CD4-positive, alpha-beta memory T cell (primary cell): ENCODE results near the gene ZBTB16. TPM values are rescaled to one million over a fixed set of nuclear protein-coding genes. Genes with fewer than 3 reads are reported as not detected.
A peak's percentile ranks its signal among the peaks of the same experiment; 100 is the strongest.

Experiments used
- CTCF ChIA-PET: fragments of 350-600 bp; sonication (Branson Sonifier 250); formaldehyde crosslinking; loops from one replicate; lab custom pipeline; 2021; ENCODE audit warnings: inconsistent platforms; ENCODE audit not compliant: partially characterized antibody; lab: Charles Lee
- POLR2A ChIA-PET: fragments of 350-600 bp; sonication (Branson Sonifier 250); formaldehyde crosslinking; loops from one replicate; lab custom pipeline; 2021; ENCODE audit not compliant: partially characterized antibody; lab: Charles Lee
- DNase-seq, 5 donors: peaks; one replicate each; pipeline versions ENCODE4 v3.0.0 to v3.0.0-alpha.2; 2020 to 2022; ENCODE audit warnings: mixed read lengths in 1 of 5
- H3K27ac ChIP-seq: one replicate; pipeline ENCODE4 v1.7.0; 2013; ENCODE audit warnings: low read depth, low read length
- H3K27me3 ChIP-seq: 2 replicates; pipeline ENCODE4 v1.7.0; 2013; ENCODE audit warnings: mild to moderate bottlenecking, low read length, moderate library complexity; ENCODE audit not compliant: insufficient read depth
- H3K36me3 ChIP-seq: 2 replicates; pipeline ENCODE4 v1.7.0; 2013; ENCODE audit warnings: mild to moderate bottlenecking, low read length, moderate library complexity; ENCODE audit not compliant: insufficient read depth
- H3K4me1 ChIP-seq: 2 replicates; pipeline ENCODE4 v1.7.0; 2013; ENCODE audit warnings: mild to moderate bottlenecking, low read length, moderate library complexity; ENCODE audit not compliant: insufficient read depth
- H3K4me3 ChIP-seq, 2 donors: one replicate each; pipeline ENCODE4 v1.7.0; 2013; ENCODE audit warnings: low read length in 2 of 2, mild to moderate bottlenecking in 1 of 2
- H3K9me3 ChIP-seq, 2 donors: one replicate each; pipeline ENCODE4 v1.7.0; 2013; ENCODE audit warnings: low read length in 2 of 2, control low read depth in 1 of 2; ENCODE audit not compliant: control insufficient read depth in 1 of 2
- H3K27ac Mint-ChIP-seq, 7 donors: one replicate each; pipeline ENCODE4 v1.8.0; 2020 to 2021; ENCODE audit warnings: mixed read lengths in 7 of 7, mild to moderate bottlenecking in 6 of 7, inconsistent platforms in 3 of 7, moderate library complexity in 3 of 7
- H3K27me3 Mint-ChIP-seq, 2 donors: one replicate each; pipeline ENCODE4 v1.8.0; 2020 to 2021; ENCODE audit warnings: mixed read lengths in 2 of 2
- H3K36me3 Mint-ChIP-seq, 2 donors: one replicate each; pipeline ENCODE4 v1.8.0; 2020 to 2021; ENCODE audit warnings: mixed read lengths in 2 of 2, inconsistent platforms in 1 of 2, mild to moderate bottlenecking in 1 of 2
- H3K4me1 Mint-ChIP-seq, 4 donors: one replicate each; pipeline ENCODE4 v1.8.0; 2020 to 2021; ENCODE audit warnings: mixed read lengths in 4 of 4, mild to moderate bottlenecking in 1 of 4
- H3K4me3 Mint-ChIP-seq, 8 donors: one replicate each; pipeline ENCODE4 v1.8.0; 2020 to 2021; ENCODE audit warnings: mixed read lengths in 8 of 8, mild to moderate bottlenecking in 7 of 8, moderate library complexity in 6 of 8, inconsistent platforms in 3 of 8
- H3K9me3 Mint-ChIP-seq, 8 donors: one replicate each; pipeline ENCODE4 v1.8.0; 2020 to 2021; ENCODE audit warnings: mixed read lengths in 8 of 8, mild to moderate bottlenecking in 5 of 8, inconsistent platforms in 3 of 8, moderate library complexity in 1 of 8
- intact Hi-C: fragments of 100-400 bp; cut with micrococcal nuclease; formaldehyde crosslinking; loops from one replicate; pipeline ENCODE4 v1.15.1; 2023
- polyA plus RNA-seq, 2 donors: library from polyadenylated mRNA; unstranded; fragments of 300-500 nt; fragmentation: Illumina TruSeq; gene quantifications; one replicate each; pipeline ENCODE4 v1.2.3, GENCODE V29; 2021
- total RNA-seq, 2 experiments: library from RNA; stranded (reverse); gene quantifications; one replicate each; pipeline ENCODE4 v1.2.3, GENCODE V29; 2021

ZBTB16 gene
- total and polyA plus RNA-seq, 4 experiments from 2014 or later, result 5.6 to 28.4 (median 8.6) TPM

DNA sequence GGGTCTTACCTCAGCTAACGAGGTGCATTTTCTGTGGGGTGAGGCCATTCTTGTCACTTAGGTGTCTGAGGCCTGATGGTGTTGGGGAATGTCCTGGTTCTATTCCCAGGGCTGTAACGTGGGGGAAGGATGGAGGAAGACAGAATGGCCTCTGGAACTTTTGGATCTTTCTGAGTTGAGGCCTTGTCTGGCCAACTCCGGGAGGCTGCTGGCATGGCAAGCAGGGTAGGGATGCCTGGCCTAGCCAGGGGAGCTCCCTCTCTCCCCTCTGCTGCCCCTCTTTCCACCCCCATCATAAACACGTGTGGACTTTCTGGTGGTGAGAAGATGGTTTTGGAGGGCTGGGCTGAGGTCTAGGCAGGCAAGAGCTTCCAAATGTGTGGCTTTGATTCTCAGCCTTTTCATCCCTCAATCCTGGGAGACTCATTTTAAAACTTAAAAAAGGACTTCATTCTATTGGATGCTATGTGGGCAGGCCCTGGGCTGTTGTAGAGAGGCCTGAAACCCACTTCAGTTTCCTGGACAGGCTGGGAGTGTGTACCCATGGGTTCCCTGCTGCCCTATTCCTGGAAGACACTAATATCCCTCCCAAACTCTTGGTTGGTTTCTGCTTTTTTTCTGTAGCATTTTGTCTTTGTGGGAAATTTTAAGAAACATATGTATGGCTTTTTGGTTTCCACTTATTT lies 30.9 kb downstream of the ZBTB16 start:
- DNase-seq, result no peak
- Histone ChIP-seq H3K9me3 (no peaks in the 10 kb centered on the region), H3K27ac (no peak overlapping the region), H3K27me3 (no peaks in the 10 kb centered on the region), H3K4me3 (no peak overlapping the region), H3K4me1 (peaks cover 18% of the 10 kb centered on the region), H3K36me3 (no peaks in the 10 kb centered on the region)
- Mint-ChIP-seq H3K27me3 (no peaks in the 10 kb centered on the region), H3K36me3 (no peaks in the 10 kb centered on the region), H3K4me1 (peaks cover 12 to 40% (median 28%) of the 10 kb centered on the region in 4 donors), H3K9me3 (no peaks in the 10 kb centered on the region), H3K4me3 (no peak overlapping the region), H3K27ac (peak overlapping the region in 1 of 7 donors; percentile 78)
- intact Hi-C loops, result no loop called here
- ChIA-PET POLR2A (no interaction called here), CTCF (no interaction called here)

DNA sequence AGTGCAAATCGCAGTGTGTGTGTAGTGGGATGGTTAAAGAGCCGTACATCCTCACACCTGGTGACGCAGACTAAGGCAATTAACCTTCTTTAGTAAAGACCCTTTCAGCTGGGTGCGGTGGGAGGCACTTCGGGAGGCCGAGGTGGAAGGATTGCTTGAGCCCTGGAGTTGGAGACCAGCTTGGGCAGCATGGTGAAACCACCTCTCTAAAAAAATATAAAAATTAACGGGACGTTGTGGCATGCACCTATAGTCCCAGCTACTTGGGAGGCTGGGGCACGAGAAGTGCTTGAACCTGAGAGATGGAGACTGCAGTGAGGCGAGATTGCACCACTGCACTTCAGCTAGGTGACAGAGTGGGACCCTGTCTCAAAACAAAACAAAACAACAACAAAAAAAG lies 31.5 kb downstream of the ZBTB16 start:
- no peaks in the 10 kb centered on the region for H3K27me3 ChIP-seq
- H3K36me3 ChIP-seq, result no peaks in the 10 kb centered on the region
- ChIA-PET POLR2A (no interaction called here), CTCF (no interaction called here)
- peaks cover 12 to 40% (median 26%) of the 10 kb centered on the region in 4 donors for H3K4me1 Mint-ChIP-seq
- no peak overlapping the region for H3K27ac ChIP-seq
- H3K9me3 ChIP-seq, result no peaks in the 10 kb centered on the region
- no peak overlapping the region for H3K4me3 ChIP-seq
- no peaks in the 10 kb centered on the region for H3K36me3 Mint-ChIP-seq
- no peaks in the 10 kb centered on the region for H3K9me3 Mint-ChIP-seq
- peaks cover 17% of the 10 kb centered on the region for H3K4me1 ChIP-seq
- peak overlapping the region in 2 of 7 donors; percentile 53 to 68 for H3K27ac Mint-ChIP-seq
- no peak overlapping the region for H3K4me3 Mint-ChIP-seq
- DNase-seq, result no peak
- intact Hi-C loops, result no loop called here
- H3K27me3 Mint-ChIP-seq, result no peaks in the 10 kb centered on the region

- DNase-seq, result no peak
- CTCF ChIA-PET, result no interaction called here
These were observed 32.2 kb downstream of the ZBTB16 start for GRCh38 chr11:114091516-114092397.

GRCh38 chr11:114092478-114092877 lies 33.0 kb downstream of the ZBTB16 start:
- H3K4me3 Mint-ChIP-seq, result no peak overlapping the region

More at GRCh38 chr11:114091516-114092397, 32.2 kb downstream of the ZBTB16 start:
- no peaks in the 10 kb centered on the region for H3K36me3 Mint-ChIP-seq
- H3K27me3 Mint-ChIP-seq, result no peaks in the 10 kb centered on the region
- no peak overlapping the region for H3K27ac ChIP-seq
- H3K9me3 ChIP-seq, result no peaks in the 10 kb centered on the region
- H3K27ac Mint-ChIP-seq, result no peak overlapping the region
- H3K4me3 ChIP-seq, result no peak overlapping the region
- H3K36me3 ChIP-seq, result no peaks in the 10 kb centered on the region
- POLR2A ChIA-PET, result no interaction called here
- no peak overlapping the region for H3K4me3 Mint-ChIP-seq
- H3K27me3 ChIP-seq, result no peaks in the 10 kb centered on the region
- H3K9me3 Mint-ChIP-seq, result no peaks in the 10 kb centered on the region
- peaks cover 10 to 35% (median 23%) of the 10 kb centered on the region in 4 donors for H3K4me1 Mint-ChIP-seq
- intact Hi-C loops, result no loop called here
- peaks cover 9% of the 10 kb centered on the region for H3K4me1 ChIP-seq

GRCh38 chr11:114092953-114093352 lies 33.4 kb downstream of the ZBTB16 start:
- ChIA-PET POLR2A (no interaction called here), CTCF (no interaction called here)
- Histone ChIP-seq H3K36me3 (no peaks in the 10 kb centered on the region), H3K9me3 (no peaks in the 10 kb centered on the region), H3K27ac (no peak overlapping the region), H3K4me1 (no peaks in the 10 kb centered on the region), H3K4me3 (no peak overlapping the region), H3K27me3 (no peaks in the 10 kb centered on the region)
- intact Hi-C loops, result no loop called here
- Mint-ChIP-seq H3K36me3 (no peaks in the 10 kb centered on the region), H3K27me3 (no peaks in the 10 kb centered on the region), H3K4me1 (peaks cover 2 to 27% (median 14%) of the 10 kb centered on the region in 4 donors), H3K27ac (peak overlapping the region in 2 of 7 donors; percentile 42 to 55), H3K4me3 (no peak overlapping the region), H3K9me3 (no peaks in the 10 kb centered on the region)
- DNase-seq, result no peak

More at GRCh38 chr11:114092478-114092877, 33.0 kb downstream of the ZBTB16 start:
- H3K36me3 ChIP-seq, result no peaks in the 10 kb centered on the region
- Mint-ChIP-seq H3K4me1 (peaks cover 3 to 32% (median 18%) of the 10 kb centered on the region in 4 donors), H3K9me3 (no peaks in the 10 kb centered on the region), H3K36me3 (no peaks in the 10 kb centered on the region), H3K27ac (peak overlapping the region in 1 of 7 donors; percentile 55), H3K27me3 (no peaks in the 10 kb centered on the region)
- H3K4me1 ChIP-seq, result peaks cover 2% of the 10 kb centered on the region
- no peak for DNase-seq
- no peaks in the 10 kb centered on the region for H3K27me3 ChIP-seq
- no peak overlapping the region for H3K27ac ChIP-seq
- H3K9me3 ChIP-seq, result no peaks in the 10 kb centered on the region
- CTCF ChIA-PET, result no interaction called here
- no peak overlapping the region for H3K4me3 ChIP-seq
- intact Hi-C loops, result no loop called here
- POLR2A ChIA-PET, result no interaction called here

DNA sequence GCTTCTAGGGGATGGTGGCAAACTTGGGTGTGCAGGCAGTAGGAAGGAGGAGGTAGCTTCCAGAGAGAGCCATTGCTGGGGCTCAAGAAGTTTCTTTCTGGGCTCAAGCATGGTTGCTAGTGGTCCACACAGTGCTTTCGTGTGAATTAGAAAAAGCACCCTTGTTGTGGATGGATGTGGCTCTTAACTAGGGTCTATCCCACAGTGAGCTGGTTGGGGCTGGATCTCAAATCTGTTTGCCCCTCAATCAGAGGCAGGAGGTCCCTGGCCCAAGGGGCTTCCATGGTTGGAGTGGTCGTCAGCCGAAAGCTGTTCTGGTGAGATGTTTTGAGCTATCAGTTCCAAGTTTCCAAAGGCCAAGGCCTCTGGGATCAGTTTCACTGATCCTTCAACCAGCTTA lies 35.0 kb downstream of the ZBTB16 start:
- H3K4me1 Mint-ChIP-seq, result peaks cover 5 to 21% (median 13%) of the 10 kb centered on the region in 4 donors
- no peak overlapping the region for H3K27ac ChIP-seq
- no peaks in the 10 kb centered on the region for H3K36me3 ChIP-seq
- no peaks in the 10 kb centered on the region for H3K27me3 Mint-ChIP-seq
- no peak for DNase-seq
- no peaks in the 10 kb centered on the region for H3K4me1 ChIP-seq
- POLR2A ChIA-PET, result no interaction called here
- H3K36me3 Mint-ChIP-seq, result no peaks in the 10 kb centered on the region
- no peaks in the 10 kb centered on the region for H3K27me3 ChIP-seq
- H3K9me3 ChIP-seq, result no peaks in the 10 kb centered on the region
- CTCF ChIA-PET, result no interaction called here
- H3K27ac Mint-ChIP-seq, result no peak overlapping the region
- H3K9me3 Mint-ChIP-seq, result no peaks in the 10 kb centered on the region
- no peak overlapping the region for H3K4me3 ChIP-seq
- intact Hi-C loops, result no loop called here
- H3K4me3 Mint-ChIP-seq, result no peak overlapping the region

DNA sequence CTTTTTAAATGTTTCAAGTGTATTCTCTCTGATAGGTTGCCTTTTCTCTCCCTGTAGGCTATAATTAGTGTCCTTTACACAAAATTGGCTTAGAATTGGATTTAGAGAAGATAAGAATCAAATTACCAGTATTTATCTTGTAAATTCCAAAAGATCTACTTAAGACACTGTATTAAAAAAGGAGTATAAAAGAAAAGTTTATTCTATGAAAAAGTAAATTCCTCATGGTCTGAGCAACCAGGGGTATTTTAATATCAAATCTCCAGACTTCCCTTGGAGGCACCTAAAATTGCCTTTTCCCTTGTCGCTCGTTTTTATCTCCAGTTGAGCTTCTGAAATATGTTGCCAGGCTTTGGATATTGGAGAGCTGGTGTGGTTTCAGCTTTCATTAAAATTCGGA lies 36.4 kb downstream of the ZBTB16 start:
- ChIA-PET POLR2A (no interaction called here), CTCF (no interaction called here)
- no peaks in the 10 kb centered on the region for H3K9me3 Mint-ChIP-seq
- no peak overlapping the region for H3K27ac Mint-ChIP-seq
- H3K27ac ChIP-seq, result no peak overlapping the region
- H3K36me3 Mint-ChIP-seq, result no peaks in the 10 kb centered on the region
- no peaks in the 10 kb centered on the region for H3K36me3 ChIP-seq
- H3K27me3 Mint-ChIP-seq, result no peaks in the 10 kb centered on the region
- H3K4me1 ChIP-seq, result no peaks in the 10 kb centered on the region
- no peak overlapping the region for H3K4me3 ChIP-seq
- no peaks in the 10 kb centered on the region for H3K9me3 ChIP-seq
- intact Hi-C loops, result no loop called here
- peaks cover 8 to 24% (median 13%) of the 10 kb centered on the region in 4 donors for H3K4me1 Mint-ChIP-seq
- DNase-seq, result no peak
- H3K4me3 Mint-ChIP-seq, result no peak overlapping the region
- no peaks in the 10 kb centered on the region for H3K27me3 ChIP-seq
